NCI-H82 treated with DMSO at 0.1 percent for 48 hours (cell line): Measurements from ENCODE around the gene RRN3.
"Not testable (repeated sequence)": the region's sequence is repeated elsewhere in the genome, so short reads cannot be mapped to it uniquely, and the experiment has no call there.

ENCODE experiments used
- DNase-seq: peaks from one replicate; lab custom pipeline; 2025; ENCODE audit not compliant: unreplicated experiment; lab: John Stamatoyannopoulos, UW

Gene RRN3

GRCh38 chr16:15099366-15099909 is 5.4 kb upstream of the RRN3 start:
- DNase-seq, result not testable (repeated sequence)

- not testable (repeated sequence) for DNase-seq
Measured at GRCh38 chr16:15096583-15096972, 2.5 kb upstream of the RRN3 start.

GRCh38 chr16:15093571-15093954 is 509 bp downstream of the RRN3 start:
- not testable (repeated sequence) for DNase-seq

DNA sequence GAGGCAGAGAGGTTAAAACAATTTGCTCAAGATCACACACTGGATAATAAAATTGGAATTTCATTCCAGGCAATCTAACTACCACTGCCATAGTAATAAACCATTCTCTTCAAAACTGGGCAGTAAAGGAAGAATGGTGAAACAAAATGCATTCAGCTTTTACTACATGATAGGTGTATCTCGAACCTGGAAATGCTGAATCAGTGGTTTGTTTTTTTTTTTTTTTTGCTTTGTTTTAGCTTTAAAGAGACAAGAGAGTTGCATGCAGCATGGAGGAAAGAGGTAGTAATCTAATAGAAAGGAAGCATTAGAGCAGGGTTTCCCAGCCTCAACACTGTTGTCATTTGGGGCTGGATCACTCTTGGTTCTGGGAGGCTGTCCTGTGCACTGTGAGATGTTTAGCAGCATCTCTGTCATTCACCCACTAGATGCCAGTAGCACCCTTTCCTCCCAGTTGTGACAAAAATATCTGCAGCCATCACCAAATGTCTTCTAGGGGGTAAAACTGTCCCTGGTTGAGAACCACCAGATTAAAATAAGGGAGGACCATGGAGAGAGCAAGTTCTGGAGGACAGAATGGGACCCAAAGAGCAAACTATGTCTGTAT is 3.3 kb downstream of the RRN3 start:
- not testable (repeated sequence) for DNase-seq

GRCh38 chr16:15082788-15083187 is 11.3 kb downstream of the RRN3 start:
- DNase-seq, result not testable (repeated sequence)

DNA sequence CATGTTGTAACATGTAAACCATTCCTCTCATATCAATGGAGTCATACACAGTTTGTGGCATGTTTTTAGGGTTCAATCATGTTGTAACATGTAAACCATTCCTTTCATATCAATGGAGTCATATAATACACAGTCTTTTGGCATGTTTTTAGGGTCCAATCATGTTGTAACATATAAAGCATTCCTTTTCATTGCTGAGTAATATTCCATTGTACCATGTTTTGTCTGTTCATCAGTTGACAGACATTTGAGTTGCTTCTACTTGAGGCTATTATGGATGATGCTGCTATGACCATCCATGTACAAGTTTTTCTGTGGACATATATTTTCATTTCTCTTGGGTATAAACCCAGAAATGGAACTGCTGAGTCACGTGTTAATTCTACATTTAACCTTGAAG is 13.2 kb downstream of the RRN3 start:
- not testable (repeated sequence) for DNase-seq

- not testable (repeated sequence) for DNase-seq
Measured at GRCh38 chr16:15076161-15076560, 17.9 kb downstream of the RRN3 start.

GRCh38 chr16:15073101-15073500 is 21.0 kb downstream of the RRN3 start:
- no peak for DNase-seq

- DNase-seq, result not testable (repeated sequence)
Measured at GRCh38 chr16:15071916-15072769, 21.9 kb downstream of the RRN3 start.

DNA sequence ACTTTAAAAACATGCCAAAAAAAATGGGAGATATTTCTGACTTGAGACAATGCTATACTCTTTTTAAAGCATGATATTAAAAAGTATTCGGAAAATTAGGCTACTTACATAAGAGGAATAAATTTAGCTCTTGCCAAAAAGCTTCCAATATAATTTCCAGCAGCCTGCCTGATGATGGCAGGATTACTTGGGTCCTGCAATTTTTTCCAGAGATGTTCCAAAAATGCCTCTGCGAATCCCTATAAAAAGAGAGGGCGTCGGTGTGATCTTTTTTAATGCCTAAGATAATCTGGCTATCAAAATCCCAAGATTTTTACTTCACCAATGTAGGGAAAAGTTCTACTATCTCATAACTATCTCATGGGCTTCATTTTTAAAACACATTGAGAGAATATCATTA is 23.1 kb downstream of the RRN3 start:
- not testable (repeated sequence) for DNase-seq

DNA sequence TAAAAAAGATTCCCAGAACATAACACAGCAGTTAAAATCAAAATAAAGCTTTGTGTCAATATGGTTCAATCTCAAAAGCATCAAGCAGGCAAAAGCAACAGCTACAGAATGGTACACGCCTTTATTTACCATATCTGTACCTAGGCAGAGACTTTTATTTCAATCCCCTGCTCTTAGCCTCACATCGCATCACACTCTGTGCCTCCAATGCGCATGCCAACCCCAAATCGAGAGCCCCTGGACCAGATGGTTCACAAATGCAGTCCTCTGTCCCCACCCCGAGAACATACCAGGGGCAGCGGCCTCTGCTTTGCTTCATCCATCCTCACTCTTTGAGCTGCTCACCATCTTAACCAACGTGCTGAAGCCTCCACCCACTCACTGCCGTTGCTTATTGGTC is 27.4 kb downstream of the RRN3 start:
- not testable (repeated sequence) for DNase-seq

GRCh38 chr16:15065961-15066360 is 28.1 kb downstream of the RRN3 start:
- not testable (repeated sequence) for DNase-seq

DNA sequence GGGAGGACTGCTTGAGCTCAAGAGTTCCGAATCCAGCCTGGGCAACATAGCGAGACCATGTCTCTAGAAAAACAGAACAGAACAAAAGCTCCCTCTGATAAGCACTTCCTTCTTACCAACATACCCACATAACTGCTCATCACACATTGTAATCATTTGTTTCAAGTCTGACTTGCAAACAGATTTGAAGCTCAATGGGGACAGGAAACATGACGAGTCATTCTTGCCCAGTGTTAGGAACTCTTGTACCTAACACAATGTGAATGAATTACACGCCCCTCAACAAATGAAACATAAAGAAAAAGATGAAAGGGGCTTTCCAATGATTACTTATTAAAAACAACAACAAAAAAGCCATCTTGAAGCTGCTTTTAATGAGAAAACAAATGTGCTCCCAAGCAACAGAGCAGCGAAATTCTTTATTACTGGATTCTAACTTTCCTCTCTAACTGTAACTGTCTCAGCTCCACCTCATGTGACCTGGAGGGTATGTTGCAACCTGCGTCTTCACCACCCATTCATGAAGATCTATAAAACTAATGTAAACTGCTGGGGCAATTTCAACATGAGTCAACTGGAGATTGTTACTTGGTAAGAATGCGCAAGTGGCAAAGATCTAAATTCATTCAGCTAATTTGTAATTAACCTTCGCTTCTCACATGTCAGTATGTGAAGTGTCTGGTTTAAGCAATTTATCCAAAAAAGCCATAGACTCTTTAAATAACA is 31.8 kb downstream of the RRN3 start:
- DNase-seq, result not testable (repeated sequence)

DNA sequence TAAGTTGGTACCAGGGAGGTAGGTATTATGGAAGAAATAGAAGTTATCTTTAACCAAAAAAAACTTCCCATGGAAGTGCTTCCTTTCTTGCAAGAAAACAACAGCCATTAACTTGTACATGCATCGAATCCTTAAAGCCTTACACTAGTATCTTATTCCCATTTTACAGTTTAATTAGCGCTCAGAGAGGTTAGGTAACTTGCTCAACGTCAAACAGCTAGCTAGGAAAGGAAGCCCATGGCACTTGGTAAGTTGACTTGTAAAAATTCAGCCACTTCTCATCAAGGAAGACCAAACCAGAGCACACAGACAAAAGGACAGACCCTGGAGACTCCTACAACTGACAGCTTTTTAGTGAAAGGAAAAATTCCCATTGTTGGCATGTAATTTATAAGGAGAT is 34.7 kb downstream of the RRN3 start:
- no peak for DNase-seq

- no peak for DNase-seq
Measured at GRCh38 chr16:15057681-15058417, 36.2 kb downstream of the RRN3 start.

DNA sequence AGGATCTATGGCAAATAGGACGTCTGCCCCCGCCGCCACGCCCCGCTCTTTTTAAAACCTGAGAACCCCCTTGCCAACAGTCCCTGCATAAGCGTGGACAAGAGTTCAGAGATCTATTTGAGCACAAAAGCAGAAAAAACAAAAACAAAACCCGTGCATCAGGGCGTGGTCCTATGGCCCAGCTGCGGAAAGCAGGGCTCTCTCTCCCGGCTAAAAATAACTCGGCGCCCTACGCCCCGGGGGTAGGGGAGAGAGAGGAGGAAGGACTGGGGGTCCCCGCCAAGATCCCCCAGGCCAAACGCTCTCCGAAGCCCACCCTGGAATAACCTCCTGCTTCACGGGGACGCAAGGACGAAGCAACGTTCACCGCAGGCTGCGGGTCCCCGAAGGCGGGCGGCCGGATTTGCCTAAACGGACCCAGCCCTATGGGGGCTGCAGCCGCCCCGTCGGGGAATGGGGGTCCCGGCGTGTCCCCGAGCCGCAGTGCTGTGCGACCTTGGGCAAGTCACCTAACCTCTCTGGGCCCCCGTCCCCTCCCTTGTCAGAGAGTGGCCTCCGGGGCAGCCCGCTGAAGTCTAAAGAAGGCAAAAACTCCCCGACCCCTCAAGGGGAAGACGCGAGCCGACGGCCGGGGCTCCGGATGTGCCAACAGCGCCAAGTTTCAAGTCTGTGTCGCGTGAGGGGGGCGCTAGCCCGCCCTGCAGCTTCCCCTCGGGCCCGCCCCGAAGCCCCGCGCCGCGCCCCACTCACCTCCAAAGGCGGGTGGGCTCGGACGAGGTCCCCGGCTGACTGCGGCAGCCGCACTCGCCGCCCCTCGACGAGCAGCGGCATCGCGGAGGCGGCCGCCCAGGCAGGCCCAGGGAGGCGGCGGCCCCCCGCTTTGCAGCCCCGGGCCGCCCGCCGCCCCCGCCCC is 38.7 kb downstream of the RRN3 start:
- DNase-seq, result no peak

DNA sequence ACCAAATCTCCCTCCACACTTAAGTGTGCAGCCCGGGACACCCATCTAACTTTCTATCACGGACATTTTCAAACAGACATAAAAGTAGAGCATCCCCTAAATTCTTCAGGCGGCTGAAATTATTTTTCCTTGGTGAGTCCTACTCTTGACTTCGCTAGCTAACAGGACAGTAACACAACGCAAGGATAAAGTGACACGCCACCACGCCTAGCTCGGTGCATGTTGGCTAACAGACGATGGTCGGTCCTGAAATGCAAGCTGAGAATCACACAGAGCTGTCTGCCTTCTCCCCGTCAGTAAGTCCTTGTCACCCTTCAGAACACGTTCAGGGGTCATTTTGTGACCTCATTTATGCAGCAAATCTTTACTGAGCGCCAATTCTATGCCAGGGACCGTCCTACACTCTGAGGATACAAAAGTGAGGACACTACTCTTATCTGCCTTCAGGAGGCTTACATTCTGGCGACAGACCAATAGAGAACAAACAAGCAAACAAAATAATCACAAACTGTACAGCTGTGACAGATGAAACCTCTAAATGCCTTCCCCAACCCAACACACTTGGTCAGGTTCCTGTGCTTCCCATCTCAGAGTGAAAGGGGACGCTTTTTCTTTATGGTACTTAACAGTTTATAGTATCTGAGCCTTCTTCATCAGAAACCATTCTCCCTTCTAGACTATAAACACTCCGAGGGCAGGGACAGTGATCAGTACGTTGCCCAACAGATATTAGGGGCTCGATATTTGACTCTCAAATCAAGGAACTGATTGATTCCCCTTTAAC is 39.5 kb downstream of the RRN3 start:
- no peak for DNase-seq

GRCh38 chr16:15053904-15054303 is 40.2 kb downstream of the RRN3 start:
- DNase-seq, result no peak
